Measurements from ENCODE around the gene FBXO48. TPM values are rescaled to one million over a fixed set of nuclear protein-coding genes. Genes with fewer than 3 reads are reported as not detected.

Gene FBXO48
- total RNA-seq, 1 experiment from 2014 or later = 2.5 TPM

- intact Hi-C loops (cut with micrococcal nuclease; ENCODE audit: unreplicated experiment) = no loop called here
- CTCF ChIA-PET = interaction anchor here (1.3 kb wide), 1 partner anchor 14 kb away, joined by 3 read pairs; no protein-coding TSS in a partner anchor
- H3K27ac Mint-ChIP-seq (ENCODE audit: unreplicated experiment) = no peak overlapping the region
- H3K4me1 Mint-ChIP-seq (ENCODE audit: low read depth, unreplicated experiment) = peaks cover 6% of the 10 kb centered on the region
- peaks cover 2% of the 10 kb centered on the region for H3K9me3 Mint-ChIP-seq (ENCODE audit: low read depth, unreplicated experiment)
- DNase-seq = no peak
- no peaks in the 10 kb centered on the region for H3K27me3 Mint-ChIP-seq (ENCODE audit: unreplicated experiment)
- no TSS peak for BruUV-seq (replicated peaks)
- H3K36me3 Mint-ChIP-seq (ENCODE audit: insufficient read depth, unreplicated experiment) = no peaks in the 10 kb centered on the region
- no peak overlapping the region for H3K4me3 Mint-ChIP-seq (ENCODE audit: low read depth, unreplicated experiment)
- TF ChIP-seq, protein P1, sequence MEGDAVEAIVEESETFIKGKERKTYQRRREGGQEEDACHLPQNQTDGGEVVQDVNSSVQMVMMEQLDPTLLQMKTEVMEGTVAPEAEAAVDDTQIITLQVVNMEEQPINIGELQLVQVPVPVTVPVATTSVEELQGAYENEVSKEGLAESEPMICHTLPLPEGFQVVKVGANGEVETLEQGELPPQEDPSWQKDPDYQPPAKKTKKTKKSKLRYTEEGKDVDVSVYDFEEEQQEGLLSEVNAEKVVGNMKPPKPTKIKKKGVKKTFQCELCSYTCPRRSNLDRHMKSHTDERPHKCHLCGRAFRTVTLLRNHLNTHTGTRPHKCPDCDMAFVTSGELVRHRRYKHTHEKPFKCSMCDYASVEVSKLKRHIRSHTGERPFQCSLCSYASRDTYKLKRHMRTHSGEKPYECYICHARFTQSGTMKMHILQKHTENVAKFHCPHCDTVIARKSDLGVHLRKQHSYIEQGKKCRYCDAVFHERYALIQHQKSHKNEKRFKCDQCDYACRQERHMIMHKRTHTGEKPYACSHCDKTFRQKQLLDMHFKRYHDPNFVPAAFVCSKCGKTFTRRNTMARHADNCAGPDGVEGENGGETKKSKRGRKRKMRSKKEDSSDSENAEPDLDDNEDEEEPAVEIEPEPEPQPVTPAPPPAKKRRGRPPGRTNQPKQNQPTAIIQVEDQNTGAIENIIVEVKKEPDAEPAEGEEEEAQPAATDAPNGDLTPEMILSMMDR (IDR thresholded peaks at IDR 0.05; ENCODE audit: unreplicated experiment) = no peak
Observed at GRCh38 chr2:68501768-68502167, 34.7 kb upstream of the FBXO48 start.

DNA sequence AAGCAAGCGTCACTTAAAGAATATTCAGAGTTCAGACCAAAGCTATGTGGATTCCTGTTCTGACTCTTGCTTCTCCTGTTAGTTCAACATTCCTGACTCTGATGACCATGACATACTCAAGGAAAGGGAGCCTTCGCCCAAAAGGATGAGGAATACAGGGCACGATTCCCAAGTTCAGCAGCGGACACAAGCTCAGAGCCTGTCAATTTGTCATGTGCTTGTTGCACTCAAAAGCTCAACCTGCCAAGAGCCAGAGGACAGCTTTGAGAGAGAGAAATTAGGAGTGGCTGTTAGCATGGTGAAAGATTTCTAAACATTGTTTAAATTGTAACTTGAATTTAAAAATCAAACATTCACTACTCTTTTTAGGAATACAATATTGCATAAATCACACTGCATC is 33.6 kb upstream of the FBXO48 start:
- intact Hi-C loops (cut with micrococcal nuclease; ENCODE audit: unreplicated experiment) = no loop called here
- peaks cover 3% of the 10 kb centered on the region for H3K9me3 Mint-ChIP-seq (ENCODE audit: low read depth, unreplicated experiment)
- H3K27me3 Mint-ChIP-seq (ENCODE audit: unreplicated experiment) = no peaks in the 10 kb centered on the region
- no TSS peak for BruUV-seq (replicated peaks)
- peaks cover 2% of the 10 kb centered on the region for H3K4me1 Mint-ChIP-seq (ENCODE audit: low read depth, unreplicated experiment)
- no peak overlapping the region for H3K4me3 Mint-ChIP-seq (ENCODE audit: low read depth, unreplicated experiment)
- no peak overlapping the region for H3K27ac Mint-ChIP-seq (ENCODE audit: unreplicated experiment)
- TF ChIP-seq, protein P1 (IDR thresholded peaks at IDR 0.05; ENCODE audit: unreplicated experiment) = no peak
- no peak for DNase-seq
- CTCF ChIA-PET = interaction anchor here (0.6 kb wide), 1 partner anchor 443 kb away, joined by 3 read pairs; no protein-coding TSS in a partner anchor
- H3K36me3 Mint-ChIP-seq (ENCODE audit: insufficient read depth, unreplicated experiment) = no peaks in the 10 kb centered on the region

GRCh38 chr2:68499133-68499532 is 32.0 kb upstream of the FBXO48 start:
- Mint-ChIP-seq H3K36me3 (ENCODE audit: insufficient read depth, unreplicated experiment) (no peaks in the 10 kb centered on the region), H3K4me1 (ENCODE audit: low read depth, unreplicated experiment) (no peaks in the 10 kb centered on the region), H3K27ac (ENCODE audit: unreplicated experiment) (no peak overlapping the region), H3K4me3 (ENCODE audit: low read depth, unreplicated experiment) (no peak overlapping the region), H3K27me3 (ENCODE audit: unreplicated experiment) (no peaks in the 10 kb centered on the region), H3K9me3 (ENCODE audit: low read depth, unreplicated experiment) (peaks cover 3% of the 10 kb centered on the region)
- TF ChIP-seq, protein P1 (IDR thresholded peaks at IDR 0.05; ENCODE audit: unreplicated experiment) = no peak
- intact Hi-C loops (cut with micrococcal nuclease; ENCODE audit: unreplicated experiment) = no loop called here
- CTCF ChIA-PET = no interaction called here
- DNase-seq = no peak
- no TSS peak for BruUV-seq (replicated peaks)

- intact Hi-C loops (cut with micrococcal nuclease; ENCODE audit: unreplicated experiment) = no loop called here
Observed at GRCh38 chr2:68491582-68491981, 24.5 kb upstream of the FBXO48 start.

More at GRCh38 chr2:68491582-68491981, 24.5 kb upstream of the FBXO48 start:
- Mint-ChIP-seq H3K27ac (ENCODE audit: unreplicated experiment) (no peak overlapping the region), H3K4me3 (ENCODE audit: low read depth, unreplicated experiment) (no peak overlapping the region), H3K36me3 (ENCODE audit: insufficient read depth, unreplicated experiment) (no peaks in the 10 kb centered on the region), H3K27me3 (ENCODE audit: unreplicated experiment) (no peaks in the 10 kb centered on the region), H3K4me1 (ENCODE audit: low read depth, unreplicated experiment) (no peaks in the 10 kb centered on the region), H3K9me3 (ENCODE audit: low read depth, unreplicated experiment) (peaks cover 2% of the 10 kb centered on the region)
- no TSS peak for BruUV-seq (replicated peaks)
- no peak for DNase-seq
- TF ChIP-seq, protein P1 (IDR thresholded peaks at IDR 0.05; ENCODE audit: unreplicated experiment) = no peak
- CTCF ChIA-PET = no interaction called here
